GM12878 (cell line): ENCODE measurements around the gene RNF13.

Source experiments
- CTCF ChIP-seq, 3 experiments: IDR thresholded peaks in 2 of 3; conservative IDR thresholded peaks in 1 of 3; 2 replicates each; pipeline ENCODE4 v1.5.1; 2011; ENCODE audit warnings: low read depth in 3 of 3, low read length in 3 of 3, mild to moderate bottlenecking in 3 of 3, control low read depth in 2 of 3, moderate library complexity in 2 of 3, inconsistent platforms in 1 of 3, mixed read lengths in 1 of 3; ENCODE audit not compliant: control insufficient read depth in 2 of 3, insufficient read depth in 1 of 3; ENCODE audit errors: extremely low read depth in 1 of 3
- EP300 ChIP-seq, 2 experiments: fragments of 150-350 bp in 1 of 2; IDR thresholded peaks; 2 replicates each; pipeline ENCODE4 v1.6.1; 2011 to 2012; ENCODE audit warnings: low read depth in 2 of 2, low read length in 2 of 2, borderline replicate concordance in 1 of 2, improper control_type of control experiment in 1 of 2, inconsistent platforms in 1 of 2; ENCODE audit not compliant: control insufficient read depth in 1 of 2
- SREBF1 ChIP-seq: IDR thresholded peaks from 2 replicates; pipeline ENCODE4 v1.6.1; 2012; ENCODE audit warnings: mild to moderate bottlenecking, low read length

- no peak for TF ChIP-seq EP300 (IDR thresholded peaks at IDR 0.05; ENCODE audit: borderline replicate concordance in 1 of 2, control insufficient read depth in 1 of 2, low read depth in 2 of 2, low read length in 2 of 2)
- TF ChIP-seq CTCF (IDR thresholded peaks at IDR 0.05 in 2 of 3, conservative IDR thresholded peaks at IDR 0.05 in 1 of 3; ENCODE audit: control insufficient read depth in 2 of 3, extremely low read depth in 1 of 3, insufficient read depth in 1 of 3, low read depth in 3 of 3, low read length in 3 of 3), result no peak
- TF ChIP-seq SREBF1, result no peak
These were observed 32.7 kb downstream of the RNF13 start for GRCh38 chr3:149845570-149846244.
